ENCODE measurements around the gene MYO1B.

MYO1B gene

DNA sequence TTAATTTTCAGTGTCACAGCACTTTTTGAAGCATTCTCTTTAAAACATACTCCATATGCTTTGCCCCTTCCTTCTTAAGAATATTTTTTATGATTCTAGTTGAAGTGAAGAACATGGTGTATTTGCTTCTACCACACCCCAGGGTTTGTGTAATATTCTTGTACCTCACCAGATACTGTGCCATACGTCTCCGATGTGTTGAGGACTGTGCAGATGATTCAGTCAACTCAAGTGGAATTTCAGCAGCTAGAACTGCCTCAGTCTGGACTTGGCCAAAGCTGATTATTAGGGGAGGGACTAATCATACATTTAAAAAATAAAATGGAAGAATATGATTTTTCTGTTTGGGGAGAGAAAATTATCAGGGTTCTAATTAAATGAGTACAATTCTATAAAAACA, 115.7 kb downstream of the MYO1B start:
- TF ChIP-seq EZH2 (IDR thresholded peaks at IDR 0.05; ENCODE audit: borderline replicate concordance, low read length) = no peak
- TF ChIP-seq, protein P1, sequence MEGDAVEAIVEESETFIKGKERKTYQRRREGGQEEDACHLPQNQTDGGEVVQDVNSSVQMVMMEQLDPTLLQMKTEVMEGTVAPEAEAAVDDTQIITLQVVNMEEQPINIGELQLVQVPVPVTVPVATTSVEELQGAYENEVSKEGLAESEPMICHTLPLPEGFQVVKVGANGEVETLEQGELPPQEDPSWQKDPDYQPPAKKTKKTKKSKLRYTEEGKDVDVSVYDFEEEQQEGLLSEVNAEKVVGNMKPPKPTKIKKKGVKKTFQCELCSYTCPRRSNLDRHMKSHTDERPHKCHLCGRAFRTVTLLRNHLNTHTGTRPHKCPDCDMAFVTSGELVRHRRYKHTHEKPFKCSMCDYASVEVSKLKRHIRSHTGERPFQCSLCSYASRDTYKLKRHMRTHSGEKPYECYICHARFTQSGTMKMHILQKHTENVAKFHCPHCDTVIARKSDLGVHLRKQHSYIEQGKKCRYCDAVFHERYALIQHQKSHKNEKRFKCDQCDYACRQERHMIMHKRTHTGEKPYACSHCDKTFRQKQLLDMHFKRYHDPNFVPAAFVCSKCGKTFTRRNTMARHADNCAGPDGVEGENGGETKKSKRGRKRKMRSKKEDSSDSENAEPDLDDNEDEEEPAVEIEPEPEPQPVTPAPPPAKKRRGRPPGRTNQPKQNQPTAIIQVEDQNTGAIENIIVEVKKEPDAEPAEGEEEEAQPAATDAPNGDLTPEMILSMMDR (IDR thresholded peaks at IDR 0.05; ENCODE audit: low read length) = no peak
- H3K79me2 ChIP-seq (ENCODE audit: insufficient read depth, low read length) = no peaks in the 10 kb centered on the region

DNA sequence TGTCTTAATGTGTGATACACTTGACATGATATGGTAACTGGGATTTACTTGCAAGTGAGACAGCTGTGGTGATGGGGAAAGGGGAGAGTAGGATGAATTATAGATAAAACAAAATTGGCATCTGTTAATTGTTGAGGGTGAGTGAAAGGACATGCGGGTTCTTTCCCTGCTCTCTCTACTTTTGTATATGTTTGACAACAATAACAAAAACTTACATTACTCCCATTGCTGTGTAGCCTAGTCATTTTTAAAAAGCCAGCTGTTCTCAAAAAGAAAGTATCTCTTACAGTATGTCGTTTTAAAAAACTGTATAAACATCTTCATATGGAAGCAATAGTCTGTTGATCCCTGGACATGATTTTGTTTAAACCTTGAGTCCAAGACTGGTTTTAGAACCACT, 117.6 kb downstream of the MYO1B start:
- TF ChIP-seq, protein P1 (IDR thresholded peaks at IDR 0.05; ENCODE audit: low read length) = no peak
- TF ChIP-seq EZH2 (IDR thresholded peaks at IDR 0.05; ENCODE audit: borderline replicate concordance, low read length) = no peak
- Histone ChIP-seq H3K27me3 (ENCODE audit: insufficient read depth, low read length) (no peaks in the 10 kb centered on the region), H3K4me3 (ENCODE audit: low read depth, low read length, poor library complexity, severe bottlenecking) (no peak overlapping the region), H3F3A (ENCODE audit: insufficient read depth, low read length) (no peaks in the 10 kb centered on the region), H3K4me2 (ENCODE audit: low read length) (no peak overlapping the region), H4K20me1 (ENCODE audit: insufficient read depth, low read length) (no peaks in the 10 kb centered on the region), H3K27ac (ENCODE audit: low read depth, low read length, poor library complexity, severe bottlenecking) (no peak overlapping the region), H3K4me1 (ENCODE audit: insufficient read depth, low read length, severe bottlenecking) (no peaks in the 10 kb centered on the region), H3K36me3 (ENCODE audit: insufficient read depth, low read length) (no peaks in the 10 kb centered on the region), H3K9me2 (ENCODE audit: low read depth, low read length) (no peaks in the 10 kb centered on the region), H3K9me3 (ENCODE audit: low read length) (no peaks in the 10 kb centered on the region), H3K79me2 (ENCODE audit: insufficient read depth, low read length) (no peaks in the 10 kb centered on the region), H3K9ac (ENCODE audit: low read length) (no peak overlapping the region), H2AFZ (ENCODE audit: low read length) (no peak overlapping the region)

More for the DNA sequence above, 115.7 kb downstream of the MYO1B start:
- Histone ChIP-seq H3K36me3 (ENCODE audit: insufficient read depth, low read length) (no peaks in the 10 kb centered on the region), H3K4me3 (ENCODE audit: low read depth, low read length, poor library complexity, severe bottlenecking) (no peak overlapping the region), H3F3A (ENCODE audit: insufficient read depth, low read length) (no peaks in the 10 kb centered on the region), H3K9me2 (ENCODE audit: low read depth, low read length) (no peaks in the 10 kb centered on the region), H3K9me3 (ENCODE audit: low read length) (no peaks in the 10 kb centered on the region), H2AFZ (ENCODE audit: low read length) (no peak overlapping the region), H3K27me3 (ENCODE audit: insufficient read depth, low read length) (no peaks in the 10 kb centered on the region), H3K27ac (ENCODE audit: low read depth, low read length, poor library complexity, severe bottlenecking) (no peak overlapping the region), H3K4me1 (ENCODE audit: insufficient read depth, low read length, severe bottlenecking) (no peaks in the 10 kb centered on the region), H3K4me2 (ENCODE audit: low read length) (no peak overlapping the region), H3K9ac (ENCODE audit: low read length) (no peak overlapping the region), H4K20me1 (ENCODE audit: insufficient read depth, low read length) (no peaks in the 10 kb centered on the region)

- Histone ChIP-seq H3K4me3 (ENCODE audit: low read depth, low read length, poor library complexity, severe bottlenecking) (no peak overlapping the region), H3K9ac (ENCODE audit: low read length) (no peak overlapping the region), H3K79me2 (ENCODE audit: insufficient read depth, low read length) (no peaks in the 10 kb centered on the region), H3K27ac (ENCODE audit: low read depth, low read length, poor library complexity, severe bottlenecking) (no peak overlapping the region), H3K4me2 (ENCODE audit: low read length) (no peak overlapping the region), H3K27me3 (ENCODE audit: insufficient read depth, low read length) (no peaks in the 10 kb centered on the region), H3K4me1 (ENCODE audit: insufficient read depth, low read length, severe bottlenecking) (no peaks in the 10 kb centered on the region), H3K9me2 (ENCODE audit: low read depth, low read length) (no peaks in the 10 kb centered on the region), H3F3A (ENCODE audit: insufficient read depth, low read length) (no peaks in the 10 kb centered on the region), H2AFZ (ENCODE audit: low read length) (no peak overlapping the region), H3K9me3 (ENCODE audit: low read length) (no peaks in the 10 kb centered on the region), H4K20me1 (ENCODE audit: insufficient read depth, low read length) (no peaks in the 10 kb centered on the region), H3K36me3 (ENCODE audit: insufficient read depth, low read length) (no peaks in the 10 kb centered on the region)
- TF ChIP-seq, protein P1 (IDR thresholded peaks at IDR 0.05; ENCODE audit: low read length) = no peak
- TF ChIP-seq EZH2 (IDR thresholded peaks at IDR 0.05; ENCODE audit: borderline replicate concordance, low read length) = no peak
Observed at GRCh38 chr2:191363267-191363666, 118.1 kb downstream of the MYO1B start.
